GM23248 (cell line): ENCODE measurements around the gene PITPNM3.

Experiments
- EZH2 ChIP-seq: fragments of 200-600 bp; sonication (generic); IDR thresholded peaks from 2 replicates; pipeline ENCODE4 v1.6.1; 2018; ENCODE audit warnings: antibody characterized with exemption, mild to moderate bottlenecking; ENCODE audit not compliant: insufficient read depth, poor library complexity, severe bottlenecking
- EZH2phosphoT487 ChIP-seq: fragments of 200-600 bp; sonication (generic); IDR thresholded peaks from 2 replicates; pipeline ENCODE4 v1.6.1; 2018; ENCODE audit warnings: antibody characterized with exemption, moderate library complexity, mild to moderate bottlenecking, low read depth; ENCODE audit not compliant: insufficient read depth

- TF ChIP-seq EZH2 (no peak), EZH2phosphoT487 (no peak)
Measured at GRCh38 chr17:6495450-6496115, 60.8 kb downstream of the PITPNM3 start.
